Mesenchymal stem cell (in vitro differentiated cells and primary cell): ENCODE data around the gene NOL6.

Experiments
- DNase-seq: peaks from one replicate; pipeline ENCODE4 v3.0.0-alpha.2; 2013
- H2AFZ ChIP-seq: one replicate; pipeline ENCODE4 v1.6.1; 2013; ENCODE audit warnings: low read depth, mild to moderate bottlenecking, control low read depth, inconsistent platforms, low read length, moderate library complexity
- H2AK5ac ChIP-seq: 2 replicates; pipeline ENCODE4 v1.6.1; 2013; ENCODE audit warnings: low read length, moderate library complexity, mild to moderate bottlenecking, inconsistent platforms; ENCODE audit not compliant: severe bottlenecking
- H2BK120ac ChIP-seq: one replicate; pipeline ENCODE4 v1.6.1; 2013; ENCODE audit warnings: low read depth, mild to moderate bottlenecking, inconsistent platforms, low read length, moderate library complexity
- H2BK12ac ChIP-seq, 2 experiments: one replicate each; pipeline ENCODE4 v1.6.1; 2013; ENCODE audit warnings: inconsistent platforms in 2 of 2, low read length in 2 of 2, mild to moderate bottlenecking in 2 of 2, moderate library complexity in 2 of 2, control low read depth in 1 of 2
- H2BK15ac ChIP-seq: one replicate; pipeline ENCODE4 v1.6.1; 2013; ENCODE audit warnings: mild to moderate bottlenecking, low read depth, inconsistent platforms; ENCODE audit not compliant: poor library complexity, severe bottlenecking
- H2BK5ac ChIP-seq: 2 replicates; pipeline ENCODE4 v1.6.1; 2013; ENCODE audit warnings: low read depth, mild to moderate bottlenecking, low read length, control low read depth, inconsistent platforms; ENCODE audit not compliant: poor library complexity, severe bottlenecking
- H3K14ac ChIP-seq, 2 experiments: one replicate each; pipeline ENCODE4 v1.6.1; 2013; ENCODE audit warnings: inconsistent platforms in 2 of 2, low read length in 2 of 2, control low read depth in 1 of 2, mild to moderate bottlenecking in 1 of 2, moderate library complexity in 1 of 2
- H3K18ac ChIP-seq, 2 experiments: one replicate each; pipeline ENCODE4 v1.6.1; 2013; ENCODE audit warnings: inconsistent platforms in 2 of 2, low read length in 2 of 2, control low read depth in 1 of 2, low read depth in 1 of 2, mild to moderate bottlenecking in 1 of 2
- H3K23ac ChIP-seq, 2 experiments: one replicate each; pipeline ENCODE4 v1.6.1; 2013; ENCODE audit warnings: inconsistent platforms in 2 of 2, low read length in 2 of 2, mild to moderate bottlenecking in 2 of 2, moderate library complexity in 2 of 2, control low read depth in 1 of 2
- H3K27ac ChIP-seq: 2 replicates; pipeline ENCODE4 v1.5.1; 2013; ENCODE audit warnings: mild to moderate bottlenecking, moderate library complexity, low read length, control low read depth, inconsistent platforms; ENCODE audit not compliant: poor library complexity, severe bottlenecking
- H3K27me3 ChIP-seq, 2 experiments: 2 replicates each; pipeline versions ENCODE4 v1.6.1 to v1.7.0; 2013; ENCODE audit warnings: low read length in 2 of 2, mild to moderate bottlenecking in 2 of 2, moderate library complexity in 2 of 2, control low read depth in 1 of 2, inconsistent platforms in 1 of 2; ENCODE audit not compliant: control insufficient read depth in 1 of 2, insufficient read depth in 1 of 2
- H3K36me3 ChIP-seq, 2 experiments: 2 replicates each; pipeline versions ENCODE4 v1.6.1 to v1.7.0; 2013; ENCODE audit warnings: low read length in 2 of 2, control low read depth in 1 of 2, inconsistent platforms in 1 of 2, low read depth in 1 of 2, mild to moderate bottlenecking in 1 of 2; ENCODE audit not compliant: insufficient read depth in 2 of 2, control insufficient read depth in 1 of 2
- H3K4ac ChIP-seq, 2 experiments: one replicate each; pipeline ENCODE4 v1.6.1; 2013; ENCODE audit warnings: inconsistent platforms in 2 of 2, low read length in 2 of 2, mild to moderate bottlenecking in 2 of 2, moderate library complexity in 2 of 2, control low read depth in 1 of 2, low read depth in 1 of 2
- H3K4me1 ChIP-seq: 2 replicates; pipeline ENCODE4 v1.6.1; 2013; ENCODE audit warnings: low read depth, low read length, control low read depth; ENCODE audit not compliant: control insufficient read depth, insufficient read depth
- H3K4me2 ChIP-seq: 2 replicates; pipeline ENCODE4 v1.6.1; 2013; ENCODE audit warnings: low read length, mild to moderate bottlenecking, inconsistent platforms; ENCODE audit not compliant: poor library complexity, severe bottlenecking
- H3K4me3 ChIP-seq, 2 experiments: 2 replicates each; pipeline versions ENCODE4 v1.5.1 to v1.7.0; 2013; ENCODE audit warnings: low read length in 2 of 2, mild to moderate bottlenecking in 2 of 2, control low read depth in 1 of 2, low read depth in 1 of 2; ENCODE audit not compliant: insufficient read depth in 1 of 2
- H3K79me1 ChIP-seq: replicated peaks from 2 replicates; pipeline ENCODE4 v1.6.1; 2013; ENCODE audit warnings: mild to moderate bottlenecking, control low read depth, low read length, inconsistent platforms; ENCODE audit not compliant: poor library complexity, severe bottlenecking
- H3K9ac ChIP-seq: 2 replicates; pipeline ENCODE4 v1.7.0; 2013; ENCODE audit warnings: mild to moderate bottlenecking, low read length, moderate library complexity
- H3K9me3 ChIP-seq: 2 replicates; pipeline ENCODE4 v1.7.0; 2013; ENCODE audit warnings: mild to moderate bottlenecking, low read length; ENCODE audit not compliant: control insufficient read depth
- H4K8ac ChIP-seq: one replicate; pipeline ENCODE4 v1.6.1; 2013; ENCODE audit warnings: inconsistent platforms, mild to moderate bottlenecking, low read length, moderate library complexity
- H4K91ac ChIP-seq: one replicate; pipeline ENCODE4 v1.6.1; 2013; ENCODE audit warnings: mild to moderate bottlenecking, low read length, inconsistent platforms
- WGBS: methylation state at CpG from one replicate; pipeline ENCODE4 v1.1.7; 2013; ENCODE audit warnings: mixed read lengths; 5-methylcytosine and 5-hydroxymethylcytosine counted together

The NOL6 gene

DNA sequence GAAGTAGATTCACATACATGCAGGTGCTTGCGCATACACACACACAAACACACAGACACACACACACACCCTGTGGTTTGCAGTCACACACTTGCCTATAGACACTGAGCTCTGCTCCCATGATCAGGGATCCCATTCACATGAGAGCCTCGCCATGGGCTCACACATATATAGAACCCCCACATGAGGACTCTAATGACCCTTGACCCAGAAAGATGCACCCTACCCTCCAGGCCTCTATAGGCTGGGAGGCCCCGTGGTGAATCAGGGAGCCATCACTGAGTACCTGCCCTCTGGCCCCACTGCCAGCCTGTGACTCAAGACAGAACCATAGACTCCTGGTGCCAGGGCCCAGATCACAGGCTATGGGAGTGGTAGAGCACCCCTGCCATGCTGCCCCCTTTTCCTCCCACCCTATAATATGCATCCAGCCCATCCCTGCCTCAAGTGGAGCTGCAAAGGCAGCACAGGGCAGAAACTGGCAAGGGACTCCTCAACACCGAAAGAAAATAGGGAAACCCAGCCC is 23.0 kb downstream of the NOL6 start:
- H2AK5ac ChIP-seq, result no peak overlapping the region
- H2BK120ac ChIP-seq, result no peak overlapping the region
- H3K4ac ChIP-seq, result no peak overlapping the region
- no peak overlapping the region for H3K14ac ChIP-seq
- H3K27ac ChIP-seq, result no peak overlapping the region
- H3K9ac ChIP-seq, result no peak overlapping the region
- 95% methylated on average over 4 of the region's 4 CpGs for WGBS
- H3K18ac ChIP-seq, result no peak overlapping the region
- no peak overlapping the region for H2AFZ ChIP-seq
- H2BK12ac ChIP-seq, result no peak overlapping the region
- peaks cover 0 to 16% of the 10 kb centered on the region in 2 experiments for H3K27me3 ChIP-seq
- no peaks in the 10 kb centered on the region for H3K79me1 ChIP-seq
- peaks cover 26% of the 10 kb centered on the region for H3K4me1 ChIP-seq
- H3K4me3 ChIP-seq, result no peak overlapping the region
- no peaks in the 10 kb centered on the region for H3K9me3 ChIP-seq
- H3K4me2 ChIP-seq, result no peak overlapping the region
- no peak overlapping the region for H2BK15ac ChIP-seq
- H3K36me3 ChIP-seq, result no peaks in the 10 kb centered on the region
- no peak for DNase-seq
- no peak overlapping the region for H4K91ac ChIP-seq
- no peak overlapping the region for H3K23ac ChIP-seq
- no peak overlapping the region for H4K8ac ChIP-seq
- no peak overlapping the region for H2BK5ac ChIP-seq

GRCh38 chr9:33449715-33450114 is 24.0 kb downstream of the NOL6 start:
- H3K4me1 ChIP-seq, result peaks cover 28% of the 10 kb centered on the region
- no peak overlapping the region for H3K18ac ChIP-seq
- no peak overlapping the region for H3K4me3 ChIP-seq
- H2BK15ac ChIP-seq, result no peak overlapping the region
- H3K9ac ChIP-seq, result no peak overlapping the region
- no peak overlapping the region for H4K8ac ChIP-seq
- H3K79me1 ChIP-seq, result no peaks in the 10 kb centered on the region
- no peak overlapping the region for H4K91ac ChIP-seq
- H2BK5ac ChIP-seq, result no peak overlapping the region
- no peak overlapping the region for H2AFZ ChIP-seq
- no peak overlapping the region for H2AK5ac ChIP-seq
- H3K23ac ChIP-seq, result no peak overlapping the region
- H2BK120ac ChIP-seq, result no peak overlapping the region
- no peak for DNase-seq
- H3K14ac ChIP-seq, result no peak overlapping the region
- H3K4ac ChIP-seq, result no peak overlapping the region
- H2BK12ac ChIP-seq, result no peak overlapping the region
- WGBS, result 97% methylated on average over 3 of the region's 5 CpGs
- H3K9me3 ChIP-seq, result no peaks in the 10 kb centered on the region
- no peaks in the 10 kb centered on the region for H3K36me3 ChIP-seq
- H3K4me2 ChIP-seq, result no peak overlapping the region
- H3K27me3 ChIP-seq, result peaks cover 0 to 16% of the 10 kb centered on the region in 2 experiments
- no peak overlapping the region for H3K27ac ChIP-seq

DNA sequence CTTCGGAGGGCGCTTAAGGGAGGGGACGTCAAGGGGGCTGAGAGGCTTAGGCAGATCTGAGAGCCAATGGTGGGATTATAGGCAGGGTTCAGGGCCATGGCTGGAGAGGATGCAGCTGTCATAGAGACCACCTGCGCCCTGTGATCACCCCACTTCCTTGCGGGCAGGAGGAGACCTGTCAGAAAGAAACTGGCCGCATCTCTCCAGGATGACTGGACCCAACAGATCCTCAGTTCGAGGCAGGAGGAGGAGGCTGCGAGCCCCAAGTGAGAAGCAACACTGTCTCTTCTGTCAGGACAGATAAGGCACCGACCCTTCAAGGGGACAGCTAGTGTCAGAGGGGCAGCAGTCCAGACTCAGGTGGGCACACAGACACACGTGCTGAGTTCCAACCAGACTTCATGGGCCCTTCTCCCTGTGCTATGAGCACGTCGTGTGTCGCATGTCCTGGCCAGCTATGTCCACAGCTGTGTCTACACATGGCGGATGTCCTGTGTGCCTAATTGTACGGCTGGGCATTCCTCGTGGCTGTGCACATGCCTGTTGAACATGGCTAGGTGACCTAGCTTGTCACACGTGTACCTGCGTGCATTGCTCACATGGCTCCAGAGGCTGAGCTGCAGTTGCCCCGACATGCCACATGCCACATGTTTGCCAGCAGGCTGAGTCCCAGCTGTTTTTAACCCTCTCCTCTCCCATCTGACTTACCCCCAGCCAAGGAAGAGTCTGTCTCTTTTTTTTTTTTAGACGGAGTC is 25.7 kb downstream of the NOL6 start:
- 49% methylated on average over 20 of the region's 20 CpGs for WGBS
- no peak overlapping the region for H3K18ac ChIP-seq

GRCh38 chr9:33446946-33447798 is 26.6 kb downstream of the NOL6 start, which contains the start of gene AQP3:
Gene AQP3, minus strand, starts transcription at chr9:33447593. Its CDS starts 63 bp downstream, at chr9:33447530.
- Histone ChIP-seq H3K79me1 (no peaks in the 10 kb centered on the region), H3K4me1 (peaks cover 24% of the 10 kb centered on the region), H2AFZ (peak within 1 kb of the TSS; percentile 43), H3K14ac (peak within 1 kb of the TSS in 1 of 2 experiments; percentile 94), H3K9me3 (no peaks in the 10 kb centered on the region), H2BK5ac (no peak within 1 kb of the TSS), H3K27me3 (peaks cover 0 to 18% of the 10 kb centered on the region in 2 experiments), H3K18ac (peak within 1 kb of the TSS; percentile 8 to 82), H2AK5ac (no peak within 1 kb of the TSS), H3K23ac (no peak within 1 kb of the TSS), H2BK120ac (no peak within 1 kb of the TSS), H4K91ac (peak within 1 kb of the TSS; percentile 5), H4K8ac (peak within 1 kb of the TSS; percentile 64), H3K27ac (no peak within 1 kb of the TSS), H3K9ac (peak within 1 kb of the TSS; percentile 63), H2BK15ac (peak within 1 kb of the TSS; percentile 8), H2BK12ac (peak within 1 kb of the TSS in 1 of 2 experiments; percentile 81), H3K4me2 (peak within 1 kb of the TSS; percentile 66), H3K4ac (peak within 1 kb of the TSS in 1 of 2 experiments; percentile 44), H3K4me3 (peak within 1 kb of the TSS; percentile 36 to 73), H3K36me3 (no peaks in the 10 kb centered on the region)
- 2% methylated on average over 44 of the region's 50 CpGs for WGBS
- peak; percentile 77 for DNase-seq

More for the DNA sequence above, 25.7 kb downstream of the NOL6 start:
- Histone ChIP-seq H2BK15ac (no peak overlapping the region), H3K4me1 (peaks cover 28% of the 10 kb centered on the region), H2AFZ (no peak overlapping the region), H2BK120ac (no peak overlapping the region), H2AK5ac (no peak overlapping the region), H3K79me1 (no peaks in the 10 kb centered on the region), H2BK5ac (no peak overlapping the region), H3K9me3 (no peaks in the 10 kb centered on the region), H4K8ac (peak overlapping the region; percentile 22), H3K14ac (no peak overlapping the region), H3K4me2 (peak overlapping the region; percentile 66), H2BK12ac (no peak overlapping the region), H3K9ac (peak overlapping the region; percentile 32), H3K23ac (no peak overlapping the region), H3K36me3 (no peaks in the 10 kb centered on the region), H3K4ac (no peak overlapping the region), H4K91ac (peak overlapping the region; percentile 5), H3K27me3 (peaks cover 0 to 16% of the 10 kb centered on the region in 2 experiments), H3K4me3 (peak overlapping the region; percentile 36 to 52), H3K27ac (no peak overlapping the region)
- no peak for DNase-seq
